Stimulated activated CD8-positive, alpha-beta memory T cell treated with anti-CD3 and anti-CD28 coated beads, Interleukin-7, amount 100 ng/mL, for 24 hours (primary cell): Measurements from ENCODE around the gene TIMM17A.

Experiments used
- DNase-seq: peaks from one replicate; pipeline ENCODE4 v3.0.0-alpha.2; 2020; ENCODE audit warnings: low read depth

Gene TIMM17A

GRCh38 chr1:201983380-201983805 lies 28.1 kb downstream of the TIMM17A start:
- DNase-seq, result no peak

GRCh38 chr1:201984446-201984845 lies 29.1 kb downstream of the TIMM17A start:
- DNase-seq, result no peak

- DNase-seq, result no peak
Observed at GRCh38 chr1:201985355-201985754, 30.1 kb downstream of the TIMM17A start.

- no peak for DNase-seq
Observed at GRCh38 chr1:201988601-201989000, 33.3 kb downstream of the TIMM17A start.

- DNase-seq, result no peak
Observed at GRCh38 chr1:201989354-201990128, 34.2 kb downstream of the TIMM17A start.

- no peak for DNase-seq
Observed at GRCh38 chr1:201990427-201990826, 35.1 kb downstream of the TIMM17A start.

GRCh38 chr1:201999625-202000238 lies 44.4 kb downstream of the TIMM17A start:
- no peak for DNase-seq

GRCh38 chr1:202002507-202002906 lies 47.2 kb downstream of the TIMM17A start:
- DNase-seq, result no peak

GRCh38 chr1:202004711-202005110 lies 49.4 kb downstream of the TIMM17A start:
- DNase-seq, result no peak

GRCh38 chr1:202005958-202006357 lies 50.7 kb downstream of the TIMM17A start:
- DNase-seq, result no peak

GRCh38 chr1:202007304-202007703 lies 52.0 kb downstream of the TIMM17A start:
- no peak for DNase-seq

GRCh38 chr1:202007805-202008489 lies 52.6 kb downstream of the TIMM17A start:
- no peak for DNase-seq

GRCh38 chr1:202009326-202010179 lies 54.2 kb downstream of the TIMM17A start:
- peak; percentile 26 for DNase-seq

- no peak for DNase-seq
Observed at GRCh38 chr1:202010180-202011015, 55.1 kb downstream of the TIMM17A start, which contains the start of gene ELF3. TSS of gene ELF3 (plus strand) at chr1:202010587. CDS start at chr1:202011137, 550 bp downstream.

GRCh38 chr1:202011994-202012393 lies 56.7 kb downstream of the TIMM17A start:
- no peak for DNase-seq

- no peak for DNase-seq
Observed at GRCh38 chr1:202012544-202013478, 57.5 kb downstream of the TIMM17A start.

GRCh38 chr1:202013603-202014002 lies 58.3 kb downstream of the TIMM17A start:
- no peak for DNase-seq

GRCh38 chr1:202014060-202014459 lies 58.8 kb downstream of the TIMM17A start:
- DNase-seq, result no peak

GRCh38 chr1:202014915-202015661 lies 59.8 kb downstream of the TIMM17A start:
- DNase-seq, result no peak
